SH-SY5Y (cell line): ENCODE data around the gene EP300.

Experiments used
- GATA2 ChIP-seq: IDR thresholded peaks from 2 replicates; pipeline ENCODE4 v1.6.1; 2011; ENCODE audit warnings: mild to moderate bottlenecking, low read depth, low read length
- GATA3 ChIP-seq: IDR thresholded peaks from 2 replicates; pipeline ENCODE4 v1.6.1; 2011; ENCODE audit warnings: low read depth, mild to moderate bottlenecking, low read length, moderate library complexity

DNA sequence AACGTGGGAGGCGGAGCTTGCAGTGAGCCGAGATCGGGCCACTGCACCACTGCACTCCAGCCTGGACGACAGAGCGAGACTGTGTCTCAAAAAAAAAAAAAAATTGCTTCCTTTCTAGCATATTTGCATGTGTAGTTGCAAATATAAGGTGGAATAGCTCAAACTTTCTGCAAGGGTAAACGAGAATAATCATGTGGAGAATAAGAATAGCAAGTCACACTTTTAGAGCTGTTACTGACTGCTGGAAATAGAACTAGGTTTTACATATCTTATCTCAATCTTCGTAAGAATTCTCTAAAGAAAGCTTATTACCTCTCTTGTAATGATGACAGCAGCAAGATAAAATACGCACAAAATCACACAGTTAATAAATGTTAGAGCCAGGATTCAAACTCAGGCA is 114.3 kb downstream of the EP300 start:
- TF ChIP-seq GATA2 (no peak), GATA3 (no peak)
